GM19438 (cell line): ENCODE data around the gene METAP2.

ENCODE experiments used
- ATAC-seq: cut with Tn5 transposase; IDR thresholded peaks from one replicate; pipeline ENCODE4 v1.9.1; 2021; ENCODE audit warnings: low read depth; ENCODE audit not compliant: unreplicated experiment

METAP2 gene

GRCh38 chr12:95506707-95507523 is 33.0 kb downstream of the METAP2 start:
- ATAC-seq: no peak

DNA sequence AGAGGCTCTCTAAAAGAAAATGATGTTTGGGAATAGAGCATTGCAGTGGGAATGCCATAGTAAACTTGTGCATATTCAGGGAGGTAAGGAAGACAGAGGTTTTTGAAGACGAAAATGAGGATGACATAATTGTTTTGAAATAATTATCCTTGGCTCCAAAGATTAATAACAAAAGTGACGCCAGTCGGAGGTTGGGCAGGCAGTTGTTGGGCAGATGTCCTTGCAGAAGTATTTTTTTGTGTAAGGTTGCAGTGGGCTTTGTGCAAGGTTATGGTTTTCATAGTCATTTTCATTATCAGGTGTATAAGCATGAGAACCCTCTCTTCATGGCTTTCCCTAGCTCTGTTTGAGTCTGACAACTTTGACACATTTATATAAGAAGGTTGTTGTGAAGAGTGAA is 35.3 kb downstream of the METAP2 start:
- ATAC-seq: no peak

GRCh38 chr12:95511977-95512376 is 38.0 kb downstream of the METAP2 start:
- ATAC-seq: no peak

- ATAC-seq: no peak
Measured at GRCh38 chr12:95513599-95513998, 39.6 kb downstream of the METAP2 start.

- ATAC-seq: no peak
Measured at GRCh38 chr12:95515197-95515596, 41.2 kb downstream of the METAP2 start.

DNA sequence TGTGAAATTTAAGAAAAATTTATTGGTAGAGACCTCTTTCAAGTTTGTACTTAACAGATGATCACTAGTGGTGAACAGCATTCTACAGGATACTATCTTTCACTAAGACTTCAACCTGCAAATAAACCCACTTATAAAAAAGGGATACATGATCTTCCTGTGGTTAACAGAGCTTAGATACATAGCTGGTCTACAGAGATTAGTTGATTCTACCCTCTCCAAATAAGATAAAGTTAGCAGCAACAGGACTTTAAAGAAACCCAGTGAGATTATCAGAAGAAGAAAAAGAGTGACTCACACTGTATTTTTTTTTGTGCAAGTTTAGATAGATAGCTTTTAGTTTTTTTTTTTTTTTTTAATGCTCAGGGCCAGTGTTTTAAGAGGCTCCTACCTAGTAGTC is 42.8 kb downstream of the METAP2 start:
- ATAC-seq: no peak

DNA sequence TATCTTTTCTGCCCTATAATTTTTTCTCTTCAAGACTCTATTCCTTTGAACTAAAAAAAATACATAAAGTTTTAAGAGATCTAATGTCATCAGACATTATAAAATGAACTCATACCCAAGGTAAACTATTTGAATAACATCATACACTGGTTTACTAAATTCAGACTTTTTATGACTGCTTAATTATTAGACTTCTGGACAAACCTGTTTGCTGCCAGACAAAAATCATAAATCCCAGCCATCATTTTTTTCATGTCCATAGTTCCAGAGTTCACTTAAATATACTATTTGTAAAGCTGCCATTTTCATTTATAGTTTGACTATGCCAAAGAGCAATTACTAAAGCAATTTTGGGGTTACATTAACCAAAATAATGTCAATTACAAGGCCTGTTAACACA is 43.3 kb downstream of the METAP2 start:
- no peak for ATAC-seq

GRCh38 chr12:95518944-95519343 is 45.0 kb downstream of the METAP2 start:
- ATAC-seq: no peak

- no peak for ATAC-seq
Measured at GRCh38 chr12:95520816-95521215, 46.9 kb downstream of the METAP2 start.

GRCh38 chr12:95522692-95523091 is 48.7 kb downstream of the METAP2 start:
- no peak for ATAC-seq

DNA sequence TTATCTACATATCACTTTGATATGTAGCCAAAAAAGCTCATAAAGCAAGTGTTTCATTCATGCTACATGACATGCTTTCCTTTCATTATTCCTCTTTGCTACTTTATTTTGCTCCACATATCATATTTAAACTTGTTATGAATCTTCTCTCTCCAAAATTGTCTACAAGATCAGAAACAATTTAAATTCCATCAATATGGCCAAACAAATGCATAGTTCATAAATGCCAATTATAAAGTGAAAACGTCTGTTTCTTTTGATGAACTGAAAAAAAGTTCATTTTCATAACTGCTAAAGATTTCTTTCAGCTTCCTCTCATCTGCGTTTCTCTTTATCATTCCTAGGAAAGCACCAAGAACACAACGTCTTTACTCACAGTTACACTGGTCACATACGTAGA is 54.5 kb downstream of the METAP2 start:
- ATAC-seq: no peak

GRCh38 chr12:95529693-95530225 is 55.8 kb downstream of the METAP2 start:
- no peak for ATAC-seq

- ATAC-seq: no peak
Measured at GRCh38 chr12:95532851-95533250, 58.9 kb downstream of the METAP2 start.

DNA sequence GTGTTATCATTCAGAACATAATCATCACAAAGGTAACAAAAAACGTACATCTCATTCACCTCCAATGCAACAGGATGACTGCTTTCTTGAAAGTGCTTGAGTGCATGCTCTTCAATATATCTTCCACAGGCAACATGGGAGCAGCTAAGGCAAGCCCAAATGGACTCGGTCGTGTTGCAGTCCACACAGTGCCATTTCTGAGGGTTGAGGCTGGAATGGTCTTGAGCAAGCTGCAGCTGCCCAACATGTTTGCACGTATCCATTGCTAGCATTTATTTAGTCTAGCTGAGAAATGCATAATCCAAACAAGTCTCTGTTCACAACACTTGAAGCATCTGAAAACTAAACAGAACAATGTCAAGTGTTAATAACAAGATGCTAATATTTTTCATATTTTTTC is 60.0 kb downstream of the METAP2 start:
- no peak for ATAC-seq

DNA sequence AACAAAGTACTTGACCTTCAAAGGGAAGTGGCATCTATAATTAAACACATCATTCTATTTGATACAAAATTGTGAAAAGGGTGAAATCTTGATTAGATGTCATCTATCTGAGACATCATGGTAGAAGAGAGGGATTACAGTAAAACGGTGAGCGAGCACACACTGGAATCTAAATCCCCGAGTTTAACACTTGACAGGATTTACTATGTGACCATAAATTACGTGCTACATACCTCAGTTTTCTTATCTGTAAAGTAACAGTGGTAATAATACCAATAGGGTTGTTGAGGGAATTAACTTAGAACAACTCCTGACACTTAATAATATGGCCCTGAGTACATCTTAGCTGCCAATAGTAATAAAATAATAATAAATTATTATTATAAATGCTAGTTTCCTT is 64.1 kb downstream of the METAP2 start:
- no peak for ATAC-seq

DNA sequence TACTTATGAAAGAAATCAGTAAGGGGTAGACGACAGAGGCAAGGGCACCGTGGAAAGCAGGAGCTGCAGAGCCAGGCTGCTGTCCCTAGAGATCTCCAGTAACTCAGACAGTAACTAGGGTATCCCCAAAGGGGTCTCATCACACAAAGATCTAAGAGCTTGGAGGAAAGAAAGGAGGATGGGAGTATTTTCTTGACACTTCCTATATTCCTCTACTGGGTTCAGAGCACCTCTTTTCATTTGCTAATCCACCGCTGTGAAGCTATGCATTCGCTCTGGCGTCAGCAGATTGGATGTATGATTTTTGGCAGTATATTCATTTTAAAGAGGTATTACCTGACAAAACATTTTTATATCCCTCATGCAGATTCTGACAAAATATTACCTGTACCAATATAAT is 64.7 kb downstream of the METAP2 start:
- no peak for ATAC-seq

- ATAC-seq: no peak
Measured at GRCh38 chr12:95541436-95541835, 67.5 kb downstream of the METAP2 start.

- no peak for ATAC-seq
Measured at GRCh38 chr12:95543305-95543704, 69.4 kb downstream of the METAP2 start.

DNA sequence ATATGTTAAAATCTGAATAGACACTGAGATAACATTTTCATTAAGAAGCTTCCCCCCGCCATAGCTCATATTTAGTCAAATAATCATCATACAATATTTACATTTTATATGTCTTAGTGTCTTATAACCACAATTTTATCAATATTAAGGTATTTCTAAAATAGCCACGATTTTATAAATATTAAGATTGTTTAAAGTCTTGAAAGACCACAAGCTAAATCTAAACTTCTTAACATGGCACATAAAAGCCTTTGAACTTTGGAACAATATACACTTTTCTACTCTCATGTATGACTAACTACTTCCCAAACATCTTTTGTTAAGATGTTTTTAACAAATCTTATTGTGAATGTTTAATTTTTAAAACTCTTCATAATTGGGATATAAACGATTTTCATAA is 70.8 kb downstream of the METAP2 start:
- no peak for ATAC-seq

DNA sequence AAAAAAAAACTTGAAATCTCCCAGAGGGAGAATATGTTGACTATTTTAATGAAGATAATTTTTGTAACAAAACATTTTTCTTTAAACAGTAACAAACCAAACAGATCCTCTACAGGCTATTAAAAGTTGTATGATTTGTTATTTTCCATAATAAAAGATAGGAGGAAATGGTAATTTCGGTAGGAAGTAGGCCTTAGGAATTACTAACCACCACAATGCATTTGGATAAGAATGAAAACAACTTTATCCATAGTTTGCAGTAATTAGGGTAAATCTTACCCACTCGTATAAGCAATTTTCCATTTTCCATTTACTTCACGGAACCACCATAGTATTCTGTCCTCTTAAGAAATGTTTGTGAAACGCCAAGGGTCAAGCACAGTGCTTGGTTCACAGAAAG is 71.4 kb downstream of the METAP2 start:
- ATAC-seq: no peak

DNA sequence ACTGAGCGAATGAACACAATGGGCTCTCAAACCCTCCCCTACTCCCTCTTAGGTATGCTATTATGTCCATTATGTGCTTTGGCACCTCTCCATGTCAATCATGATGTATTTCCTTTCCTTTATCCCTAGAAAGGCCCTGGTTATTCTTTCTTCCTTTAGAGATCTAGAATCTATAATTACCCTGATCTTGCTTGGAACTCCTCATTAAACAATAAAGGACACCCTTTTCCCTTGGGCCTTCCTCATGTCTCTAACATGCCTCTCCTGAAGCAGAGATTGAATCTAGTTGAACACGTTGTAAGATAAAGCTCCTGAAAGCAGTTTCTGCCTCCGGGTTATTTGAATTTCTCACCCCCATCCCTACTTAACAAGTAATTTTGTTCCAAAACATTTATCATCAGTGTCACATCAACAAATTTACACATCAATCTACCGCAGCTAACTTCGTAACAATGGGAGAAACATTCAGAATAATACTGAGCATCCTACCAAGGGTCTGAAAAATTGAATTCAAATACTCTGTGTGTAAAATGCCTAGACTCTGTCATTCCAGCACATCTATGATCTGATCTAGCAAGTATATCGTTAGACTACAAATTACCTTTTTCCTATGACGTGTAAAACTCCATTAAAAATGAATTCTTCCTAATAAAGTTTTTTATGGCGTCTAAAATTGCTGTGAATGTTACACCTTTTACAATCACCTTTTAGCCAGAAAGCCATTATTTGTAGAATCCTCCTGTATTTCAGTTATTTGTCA is 72.0 kb downstream of the METAP2 start:
- no peak for ATAC-seq

GRCh38 chr12:95546491-95546813 is 72.5 kb downstream of the METAP2 start:
- no peak for ATAC-seq
